ENCODE data around the gene SHISA8.

The SHISA8 gene

GRCh38 chr22:41913842-41914534, 886 bp downstream of the SHISA8 start:
- DNase-seq = no peak

GRCh38 chr22:41913040-41913719, 1.7 kb downstream of the SHISA8 start:
- no peak for DNase-seq

DNA sequence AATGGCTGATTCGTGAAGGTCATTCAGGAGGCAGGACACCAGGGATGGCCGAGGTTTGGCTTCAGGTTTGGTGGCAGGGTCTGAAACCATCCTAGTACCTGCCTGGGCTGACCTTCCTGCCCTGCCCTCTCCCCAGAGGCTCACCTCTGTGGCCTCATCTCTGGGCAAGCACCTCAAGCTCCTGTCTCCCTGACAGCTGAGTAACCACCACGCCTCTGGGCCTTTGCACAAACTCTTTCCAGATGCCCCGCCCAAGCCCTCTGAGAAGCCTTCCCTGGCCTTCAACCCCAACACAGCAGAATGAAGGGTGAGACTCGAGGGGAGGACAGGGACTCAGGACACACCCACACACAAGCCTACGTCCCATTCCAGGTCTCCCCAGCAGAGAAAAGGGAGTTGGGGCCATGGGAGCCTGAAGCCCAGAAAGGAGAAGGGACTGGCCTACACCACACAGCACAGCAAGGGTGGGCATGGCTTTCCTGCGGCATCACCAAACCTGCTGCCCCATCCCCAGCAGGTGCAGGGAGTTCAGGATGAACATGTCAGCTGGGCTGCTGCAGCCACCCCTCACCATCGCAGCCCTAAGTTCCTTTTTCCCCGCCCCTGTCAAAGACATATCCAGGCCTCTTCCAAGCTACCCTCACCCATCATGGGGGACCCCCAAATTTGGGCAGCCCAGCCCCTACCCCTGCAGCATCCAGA, 2.4 kb downstream of the SHISA8 start:
- DNase-seq = no peak

- DNase-seq = no peak
Observed at GRCh38 chr22:41911001-41911611, 3.8 kb downstream of the SHISA8 start.

DNA sequence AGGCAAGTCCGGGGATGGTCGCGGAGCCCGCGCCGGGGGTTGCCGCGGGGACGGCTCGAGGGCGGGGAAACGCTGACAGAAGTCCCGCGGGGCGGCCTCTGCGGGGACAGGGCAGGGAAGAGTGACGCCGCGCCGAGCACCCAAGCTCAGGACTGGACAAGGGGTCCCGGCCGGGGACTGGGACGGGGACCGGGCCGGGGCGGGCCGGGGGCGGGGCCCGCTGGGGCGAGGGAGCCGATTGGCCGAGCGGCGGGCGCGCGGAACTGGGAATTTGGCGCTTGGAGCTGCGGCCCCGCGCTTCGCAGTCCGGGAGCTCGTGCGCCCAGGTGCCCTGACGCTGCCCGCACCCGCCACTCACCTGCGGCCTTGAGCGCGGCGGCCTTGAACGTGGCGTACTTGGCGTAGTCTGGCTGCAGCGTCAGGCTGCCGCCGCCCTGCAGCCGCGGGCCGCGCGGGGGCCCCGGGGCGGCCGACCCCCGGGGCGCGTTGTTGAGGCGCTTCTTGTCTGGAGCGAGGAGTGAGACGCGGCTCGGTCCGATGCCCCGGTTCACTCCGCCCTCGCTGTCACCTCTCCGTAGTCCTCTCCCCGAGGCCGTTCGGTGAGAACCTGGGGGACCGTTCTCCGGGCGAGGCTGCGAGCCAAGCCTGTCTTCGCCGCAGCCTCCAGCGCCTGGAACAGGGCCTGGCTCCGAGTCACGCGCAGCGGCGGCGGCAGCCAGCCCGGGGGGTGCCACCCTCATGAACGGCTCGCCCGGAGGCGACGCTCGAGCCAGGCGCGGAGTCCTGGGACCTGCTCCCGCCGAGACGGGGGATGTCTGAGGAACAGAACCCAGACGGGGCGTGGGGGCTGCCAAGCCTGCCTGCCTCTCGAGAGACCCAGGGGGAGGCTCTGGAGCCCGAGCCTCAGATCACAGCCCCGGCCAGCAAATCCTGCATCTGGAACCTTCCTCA, 4.5 kb downstream of the SHISA8 start:
- DNase-seq = no peak

GRCh38 chr22:41909310-41910049, 5.4 kb downstream of the SHISA8 start:
- no peak for DNase-seq

GRCh38 chr22:41908411-41909309, 6.2 kb downstream of the SHISA8 start:
- DNase-seq = no peak

DNA sequence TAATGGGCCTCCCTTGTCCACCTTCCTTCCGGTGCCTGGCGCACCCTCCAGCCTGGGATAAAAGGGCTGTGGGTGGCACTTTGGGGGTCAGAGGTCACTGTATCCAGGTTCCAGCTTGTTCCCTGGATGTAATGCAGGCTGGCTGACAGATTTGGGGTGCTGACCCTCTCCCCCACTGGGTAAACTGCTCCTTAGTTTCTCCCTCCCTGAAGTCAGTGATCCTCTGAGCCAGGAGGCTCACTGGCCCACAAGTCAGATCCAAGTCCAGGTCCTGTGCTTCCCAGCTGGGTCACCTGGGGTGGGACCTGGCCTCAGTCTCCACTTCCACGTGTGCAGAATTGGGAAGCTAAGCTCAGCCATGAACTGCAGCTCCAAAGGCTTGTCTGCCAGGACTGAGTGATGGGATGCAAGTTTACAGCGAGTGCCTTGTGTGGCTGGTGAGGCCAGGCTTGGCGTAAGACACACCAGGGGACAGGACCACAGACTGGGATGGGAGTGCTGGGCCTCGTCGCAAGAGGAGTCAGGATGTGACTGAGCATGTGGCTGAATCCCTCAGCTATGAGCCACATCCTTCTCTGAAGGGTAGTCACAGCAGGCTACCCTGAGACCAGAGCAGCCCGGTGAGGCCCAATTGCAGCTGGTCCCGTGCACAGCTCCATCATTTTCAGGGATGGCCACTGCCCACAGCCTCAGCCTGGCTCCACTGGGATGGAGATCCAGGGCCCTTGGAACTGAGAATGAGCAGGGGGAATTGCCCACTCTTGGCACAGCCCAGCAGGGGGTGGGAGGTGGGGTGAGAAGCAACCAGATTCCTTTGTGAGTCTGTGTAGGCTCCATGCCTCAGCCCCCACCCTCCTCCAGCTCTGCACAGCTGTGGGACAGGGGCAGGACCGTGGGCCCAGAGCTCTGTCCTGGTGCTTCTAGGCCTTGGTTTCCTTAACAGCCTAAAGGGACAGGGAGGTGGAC, 7.2 kb downstream of the SHISA8 start:
- DNase-seq = no peak

GRCh38 chr22:41906822-41907221, 8.1 kb downstream of the SHISA8 start:
- no peak for DNase-seq

GRCh38 chr22:41905411-41906202, 9.3 kb downstream of the SHISA8 start:
- DNase-seq = no peak

GRCh38 chr22:41904450-41905410, 10.1 kb downstream of the SHISA8 start:
- no peak for DNase-seq

- no peak for DNase-seq
Observed at GRCh38 chr22:41902932-41903421, 11.9 kb downstream of the SHISA8 start.

GRCh38 chr22:41902016-41902415, 12.9 kb downstream of the SHISA8 start:
- DNase-seq = no peak

DNA sequence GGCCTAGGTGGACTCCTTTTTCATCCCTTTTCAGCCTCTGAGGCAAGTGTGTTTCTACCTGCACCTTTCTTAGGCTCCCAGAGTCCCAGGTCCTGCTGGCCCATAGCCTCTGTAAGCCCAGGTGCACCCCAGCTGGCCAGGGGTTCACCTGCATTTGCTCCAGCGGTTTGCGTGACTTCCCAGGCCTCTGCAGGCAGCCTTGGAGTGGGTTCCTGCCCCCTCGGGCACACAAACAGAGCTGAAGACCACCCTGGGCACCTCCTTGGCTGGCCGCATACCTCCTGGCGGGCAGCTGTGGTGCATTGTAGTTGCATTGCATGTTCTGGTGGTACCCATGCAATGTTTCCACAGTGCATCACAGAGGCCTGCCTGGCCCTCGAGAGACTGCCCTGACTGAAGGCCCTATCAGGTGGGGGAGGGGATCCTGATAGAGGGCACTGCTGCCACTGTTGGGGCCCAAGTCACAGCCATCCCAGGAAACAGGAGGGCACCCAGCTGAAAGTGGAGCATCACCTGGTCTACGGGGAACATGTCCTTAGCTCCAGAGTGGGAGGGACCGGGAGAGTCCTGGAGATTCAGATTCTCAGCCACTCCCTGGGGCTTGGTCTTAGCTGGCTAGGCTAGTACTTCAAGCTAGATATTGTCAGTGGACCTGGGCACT, 14.1 kb downstream of the SHISA8 start:
- no peak for DNase-seq

GRCh38 chr22:41899992-41900651, 14.8 kb downstream of the SHISA8 start:
- no peak for DNase-seq

DNA sequence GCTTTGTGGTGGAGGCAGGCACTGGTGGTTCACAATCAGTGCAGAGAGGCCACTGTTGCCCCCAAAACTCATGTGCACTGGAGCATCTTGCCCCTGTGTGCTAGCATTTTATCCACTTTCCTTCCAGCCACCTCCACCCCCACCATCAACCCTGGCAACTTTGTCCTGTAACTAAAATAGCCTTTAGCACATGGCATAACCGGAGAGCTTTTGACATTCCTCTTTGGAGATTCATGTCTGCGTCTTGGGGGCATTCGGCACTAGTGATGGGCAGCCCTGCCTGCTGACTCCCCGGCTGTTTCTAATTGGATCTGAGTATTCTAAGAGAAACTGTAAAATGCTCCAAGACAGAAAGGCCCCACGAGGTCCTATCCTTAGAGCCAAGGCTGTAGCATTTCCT, 15.8 kb downstream of the SHISA8 start:
- no peak for DNase-seq

Data from activated CD4-positive, CD25-positive, alpha-beta regulatory T cell treated with anti-CD3 and anti-CD28 coated beads, Interleukin-2, amount 50 U/mL, for 72 hours (primary cell).